ENCODE measurements around the gene ARHGEF37. TPM values are rescaled to one million over a fixed set of nuclear protein-coding genes. Genes with fewer than 3 reads are reported as not detected.

The ARHGEF37 gene
- total and polyA plus RNA-seq, 9 of the 15 experiments (the other 6 are each of a cell fraction or from before 2014, with no cell fraction given): 0.01 to 0.27 (median 0.05) TPM

DNA sequence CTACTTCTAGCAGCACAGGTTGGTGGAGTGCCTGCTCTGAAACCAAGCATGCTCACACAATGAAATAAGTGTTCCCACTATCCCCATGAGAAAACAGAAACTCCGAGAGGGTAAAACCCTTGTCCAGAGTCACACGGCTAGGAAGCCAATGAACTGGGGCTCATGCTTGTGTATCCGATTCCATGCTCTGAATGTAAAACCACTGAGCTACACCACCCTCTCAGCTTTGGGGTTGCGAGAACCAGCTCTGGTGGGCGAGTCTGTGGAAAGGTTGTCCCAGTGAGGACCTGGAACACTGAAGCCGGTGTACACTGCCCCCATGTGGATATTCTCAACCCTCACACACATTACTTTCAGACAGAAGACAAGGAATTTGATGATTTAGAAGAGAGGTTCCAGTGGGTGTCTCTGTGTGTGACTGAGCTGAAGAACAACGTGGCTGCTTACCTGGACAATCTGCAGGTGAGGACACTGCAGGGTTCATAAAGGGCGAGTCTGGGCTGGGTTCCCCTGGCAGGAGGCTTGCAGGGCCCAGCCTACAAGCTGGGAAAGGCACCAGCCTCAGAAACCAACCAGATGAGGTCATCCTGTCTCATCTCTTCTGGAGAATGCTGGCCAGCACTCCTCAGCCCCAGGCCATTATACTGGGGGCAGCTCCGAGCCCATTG lies 37.4 kb downstream of the ARHGEF37 start (continued):
- TF ChIP-seq, protein P1, sequence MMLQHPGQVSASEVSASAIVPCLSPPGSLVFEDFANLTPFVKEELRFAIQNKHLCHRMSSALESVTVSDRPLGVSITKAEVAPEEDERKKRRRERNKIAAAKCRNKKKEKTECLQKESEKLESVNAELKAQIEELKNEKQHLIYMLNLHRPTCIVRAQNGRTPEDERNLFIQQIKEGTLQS (IDR thresholded peaks at IDR 0.05): peak; percentile 69
- TF ChIP-seq, protein P1 (CRISPR knock-in tag; conservative IDR thresholded peaks at IDR 0.05): no peak
- TF ChIP-seq XRCC5 (IDR thresholded peaks at IDR 0.05; ENCODE audit: low read depth, low read length) (peak; percentile 78; the same call in 1 of the 2 replicates), SMC3 (conservative IDR thresholded peaks at IDR 0.05; ENCODE audit: insufficient read depth, low read depth, low read length) (peak; percentile 75), CREM (IDR thresholded peaks at IDR 0.05; ENCODE audit: low read depth) (peak; percentile 24; the same call in 1 of the 2 replicates), ATF7 (IDR thresholded peaks at IDR 0.05) (peak; percentile 41; the same call in 1 of the 2 replicates), MIER1 (IDR thresholded peaks at IDR 0.05; ENCODE audit: low read depth) (no peak), SMARCA4 (IDR thresholded peaks at IDR 0.05) (0 out of 2 replicates have a peak, but pooled peaks have one; percentile 17), ZNF76 (CRISPR knock-in tag; IDR thresholded peaks at IDR 0.05; ENCODE audit: borderline replicate concordance) (no peak), STAG1 (CRISPR knock-in tag; IDR thresholded peaks at IDR 0.05; ENCODE audit: borderline replicate concordance) (peak; percentile 76; the same call in 1 of the 2 replicates), HNRNPL (IDR thresholded peaks at IDR 0.05; ENCODE audit: low read depth, low read length) (no peak), GATAD2A (IDR thresholded peaks at IDR 0.05) (0 out of 2 replicates have a peak, but pooled peaks have one; percentile 40), CTBP1 (IDR thresholded peaks at IDR 0.05; ENCODE audit: borderline replicate concordance) (peak; percentile 61; the same call in 1 of the 2 replicates)
- TF ChIP-seq, protein P2, sequence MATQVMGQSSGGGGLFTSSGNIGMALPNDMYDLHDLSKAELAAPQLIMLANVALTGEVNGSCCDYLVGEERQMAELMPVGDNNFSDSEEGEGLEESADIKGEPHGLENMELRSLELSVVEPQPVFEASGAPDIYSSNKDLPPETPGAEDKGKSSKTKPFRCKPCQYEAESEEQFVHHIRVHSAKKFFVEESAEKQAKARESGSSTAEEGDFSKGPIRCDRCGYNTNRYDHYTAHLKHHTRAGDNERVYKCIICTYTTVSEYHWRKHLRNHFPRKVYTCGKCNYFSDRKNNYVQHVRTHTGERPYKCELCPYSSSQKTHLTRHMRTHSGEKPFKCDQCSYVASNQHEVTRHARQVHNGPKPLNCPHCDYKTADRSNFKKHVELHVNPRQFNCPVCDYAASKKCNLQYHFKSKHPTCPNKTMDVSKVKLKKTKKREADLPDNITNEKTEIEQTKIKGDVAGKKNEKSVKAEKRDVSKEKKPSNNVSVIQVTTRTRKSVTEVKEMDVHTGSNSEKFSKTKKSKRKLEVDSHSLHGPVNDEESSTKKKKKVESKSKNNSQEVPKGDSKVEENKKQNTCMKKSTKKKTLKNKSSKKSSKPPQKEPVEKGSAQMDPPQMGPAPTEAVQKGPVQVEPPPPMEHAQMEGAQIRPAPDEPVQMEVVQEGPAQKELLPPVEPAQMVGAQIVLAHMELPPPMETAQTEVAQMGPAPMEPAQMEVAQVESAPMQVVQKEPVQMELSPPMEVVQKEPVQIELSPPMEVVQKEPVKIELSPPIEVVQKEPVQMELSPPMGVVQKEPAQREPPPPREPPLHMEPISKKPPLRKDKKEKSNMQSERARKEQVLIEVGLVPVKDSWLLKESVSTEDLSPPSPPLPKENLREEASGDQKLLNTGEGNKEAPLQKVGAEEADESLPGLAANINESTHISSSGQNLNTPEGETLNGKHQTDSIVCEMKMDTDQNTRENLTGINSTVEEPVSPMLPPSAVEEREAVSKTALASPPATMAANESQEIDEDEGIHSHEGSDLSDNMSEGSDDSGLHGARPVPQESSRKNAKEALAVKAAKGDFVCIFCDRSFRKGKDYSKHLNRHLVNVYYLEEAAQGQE (IDR thresholded peaks at IDR 0.05; ENCODE audit: borderline replicate concordance): peak; percentile 77; the same call in 1 of the 2 replicates
- TF ChIP-seq, protein P2 (CRISPR knock-in tag; IDR thresholded peaks at IDR 0.05; ENCODE audit: low read depth): no peak
- TF ChIP-seq, protein P3, sequence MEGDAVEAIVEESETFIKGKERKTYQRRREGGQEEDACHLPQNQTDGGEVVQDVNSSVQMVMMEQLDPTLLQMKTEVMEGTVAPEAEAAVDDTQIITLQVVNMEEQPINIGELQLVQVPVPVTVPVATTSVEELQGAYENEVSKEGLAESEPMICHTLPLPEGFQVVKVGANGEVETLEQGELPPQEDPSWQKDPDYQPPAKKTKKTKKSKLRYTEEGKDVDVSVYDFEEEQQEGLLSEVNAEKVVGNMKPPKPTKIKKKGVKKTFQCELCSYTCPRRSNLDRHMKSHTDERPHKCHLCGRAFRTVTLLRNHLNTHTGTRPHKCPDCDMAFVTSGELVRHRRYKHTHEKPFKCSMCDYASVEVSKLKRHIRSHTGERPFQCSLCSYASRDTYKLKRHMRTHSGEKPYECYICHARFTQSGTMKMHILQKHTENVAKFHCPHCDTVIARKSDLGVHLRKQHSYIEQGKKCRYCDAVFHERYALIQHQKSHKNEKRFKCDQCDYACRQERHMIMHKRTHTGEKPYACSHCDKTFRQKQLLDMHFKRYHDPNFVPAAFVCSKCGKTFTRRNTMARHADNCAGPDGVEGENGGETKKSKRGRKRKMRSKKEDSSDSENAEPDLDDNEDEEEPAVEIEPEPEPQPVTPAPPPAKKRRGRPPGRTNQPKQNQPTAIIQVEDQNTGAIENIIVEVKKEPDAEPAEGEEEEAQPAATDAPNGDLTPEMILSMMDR (IDR thresholded peaks at IDR 0.05 in 2 of 3, conservative IDR thresholded peaks at IDR 0.05 in 1 of 3; ENCODE audit: insufficient read depth in 2 of 3, low read depth in 1 of 3, low read length in 3 of 3): peak; percentile 78 to 88 (median 88)

Data from K562 (cell line).